CD14-positive monocyte (primary cell): ENCODE data around the gene CSNK1E. TPM values are rescaled to one million over a fixed set of nuclear protein-coding genes. Genes with fewer than 3 reads are reported as not detected.

Source experiments
- DNase-seq, 3 donors: peaks; one replicate each; pipeline ENCODE4 v3.0.0-alpha.2; 2011 to 2022
- H2AFZ ChIP-seq: 2 replicates; pipeline ENCODE4 v1.6.0; 2012; ENCODE audit warnings: mild to moderate bottlenecking, low read depth, low read length, inconsistent platforms; ENCODE audit not compliant: insufficient read depth, poor library complexity, severe bottlenecking
- H3K27ac ChIP-seq, 2 donors: 1 replicate in 1 of 2; 2 replicates in 1 of 2; pipeline ENCODE4 v1.5.1; 2012 to 2013; ENCODE audit warnings: low read length in 2 of 2, control low read depth in 1 of 2, inconsistent platforms in 1 of 2, low read depth in 1 of 2, mild to moderate bottlenecking in 1 of 2
- H3K27me3 ChIP-seq, 2 donors: one replicate each; pipeline versions ENCODE4 v1.6.0 to v1.6.1; 2011 to 2013; ENCODE audit warnings: low read length in 2 of 2; ENCODE audit not compliant: control insufficient read depth in 2 of 2, insufficient read depth in 2 of 2
- H3K36me3 ChIP-seq, 2 donors: replicated peaks in 1 of 2; 1 replicate in 1 of 2; 2 replicates in 1 of 2; pipeline versions ENCODE4 v1.5.1 to v1.6.1; 2012 to 2013; ENCODE audit warnings: low read length in 2 of 2, control low read depth in 1 of 2, inconsistent platforms in 1 of 2, mild to moderate bottlenecking in 1 of 2; ENCODE audit not compliant: insufficient read depth in 2 of 2, control insufficient read depth in 1 of 2
- H3K4me1 ChIP-seq, 2 donors: 1 replicate in 1 of 2; 2 replicates in 1 of 2; pipeline versions ENCODE4 v1.5.1 to v1.6.1; 2012 to 2013; ENCODE audit warnings: low read length in 2 of 2, control low read depth in 1 of 2, inconsistent platforms in 1 of 2, mild to moderate bottlenecking in 1 of 2, moderate library complexity in 1 of 2; ENCODE audit not compliant: insufficient read depth in 2 of 2, control insufficient read depth in 1 of 2
- H3K4me2 ChIP-seq: replicated peaks from 2 replicates; pipeline ENCODE3; 2012; ENCODE audit warnings: low read length, moderate library complexity, mild to moderate bottlenecking; ENCODE audit not compliant: poor library complexity, severe bottlenecking; ENCODE audit errors: extremely low read depth
- H3K4me3 ChIP-seq, 3 experiments: fragments of 200-600 bp in 1 of 3; sonication (generic) in 1 of 3; replicated peaks in 1 of 3; 1 replicate in 2 of 3; 2 replicates in 1 of 3; pipeline ENCODE4 v1.5.1; 2011 to 2013; ENCODE audit warnings: low read length in 3 of 3, mild to moderate bottlenecking in 3 of 3, control low read depth in 2 of 3, low read depth in 2 of 3, inconsistent platforms in 1 of 3, moderate library complexity in 1 of 3
- H3K79me2 ChIP-seq: 2 replicates; pipeline ENCODE4 v1.6.0; 2012; ENCODE audit warnings: mild to moderate bottlenecking, control low read depth, inconsistent platforms, low read length, moderate library complexity; ENCODE audit not compliant: insufficient read depth
- H3K9ac ChIP-seq: 2 replicates; pipeline ENCODE4 v1.6.0; 2017; ENCODE audit warnings: low read length, mild to moderate bottlenecking; ENCODE audit not compliant: insufficient read depth, poor library complexity, severe bottlenecking
- H3K9me3 ChIP-seq, 2 donors: replicated peaks in 1 of 2; 1 replicate in 1 of 2; 2 replicates in 1 of 2; pipeline versions ENCODE4 v1.5.1 to v1.6.1; 2012 to 2013; ENCODE audit warnings: low read length in 2 of 2, control low read depth in 1 of 2; ENCODE audit not compliant: control insufficient read depth in 1 of 2, insufficient read depth in 1 of 2
- H4K20me1 ChIP-seq: 2 replicates; pipeline ENCODE4 v1.6.0; 2012; ENCODE audit warnings: mild to moderate bottlenecking, low read length, control low read depth, moderate library complexity; ENCODE audit not compliant: insufficient read depth
- H3K27ac Mint-ChIP-seq, 7 donors: one replicate each; pipeline ENCODE4 v1.8.0; 2020; ENCODE audit warnings: mild to moderate bottlenecking in 7 of 7, mixed read lengths in 7 of 7, moderate library complexity in 6 of 7, inconsistent platforms in 2 of 7
- H3K27me3 Mint-ChIP-seq, 3 donors: one replicate each; pipeline ENCODE4 v1.8.0; 2021 to 2022; ENCODE audit warnings: low read depth in 3 of 3, mild to moderate bottlenecking in 3 of 3, mixed read lengths in 3 of 3, moderate library complexity in 3 of 3, inconsistent platforms in 1 of 3
- H3K36me3 Mint-ChIP-seq, 2 donors: one replicate each; pipeline ENCODE4 v1.8.0; 2020; ENCODE audit warnings: mixed read lengths in 2 of 2, inconsistent platforms in 1 of 2, mild to moderate bottlenecking in 1 of 2
- H3K4me1 Mint-ChIP-seq: one replicate; pipeline ENCODE4 v1.8.0; 2020; ENCODE audit warnings: mild to moderate bottlenecking, mixed read lengths
- H3K4me3 Mint-ChIP-seq, 2 donors: one replicate each; pipeline ENCODE4 v1.8.0; 2020; ENCODE audit warnings: mild to moderate bottlenecking in 2 of 2, mixed read lengths in 2 of 2, moderate library complexity in 1 of 2
- H3K9me3 Mint-ChIP-seq, 7 donors: one replicate each; pipeline ENCODE4 v1.8.0; 2020 to 2022; ENCODE audit warnings: mixed read lengths in 7 of 7, mild to moderate bottlenecking in 6 of 7, moderate library complexity in 6 of 7, inconsistent platforms in 2 of 7
- CTCF ChIP-seq: fragments of 200-600 bp; IDR thresholded peaks from one replicate; pipeline ENCODE4 v1.8.0; 2022; ENCODE audit warnings: antibody characterized with exemption, mild to moderate bottlenecking
- WGBS: methylation state at CpG from one replicate; pipeline ENCODE4 v1.1.5; 2013; ENCODE audit warnings: missing lambda C conversion rate; ENCODE audit not compliant: insufficient coverage; 5-methylcytosine and 5-hydroxymethylcytosine counted together
- intact Hi-C, 2 donors: fragments of 100-400 bp; cut with micrococcal nuclease; formaldehyde crosslinking; loops; one replicate each; pipeline versions ENCODE4 v1.15.0 to v1.15.1; 2023
- polyA plus RNA-seq, 3 donors: library from polyadenylated mRNA; depleted of rRNA in 1 of 3; unstranded in 2 of 3; stranded (reverse) in 1 of 3; fragments of 300-500 nt in 2 of 3; fragments of >200 nt in 1 of 3; fragmentation: Illumina TruSeq in 2 of 3; gene quantifications; 1 replicate in 2 of 3; 2 replicates in 1 of 3; pipeline ENCODE4 v1.2.3, GENCODE V29; 2012 to 2021

Gene CSNK1E
- polyA plus RNA-seq, 3 donors = 1.9 to 44.7 (median 3.1) TPM

- Histone ChIP-seq H3K9ac (peak overlapping the region; percentile 84), H3K27ac (peak overlapping the region in 1 of 2 donors; percentile 84), H3K9me3 (no peaks in the 10 kb centered on the region), H3K4me1 (peaks cover 15 to 19% of the 10 kb centered on the region in 2 donors), H3K36me3 (no peaks in the 10 kb centered on the region), H4K20me1 (peaks cover 16% of the 10 kb centered on the region), H2AFZ (peak overlapping the region; percentile 99), H3K79me2 (peaks cover 34% of the 10 kb centered on the region), H3K4me3 (peak overlapping the region; percentile 79 to 93 (median 83)), H3K4me2 (peak overlapping the region; percentile 99), H3K27me3 (no peaks in the 10 kb centered on the region)
- peaks cover 31% of the 10 kb centered on the region for H3K4me1 Mint-ChIP-seq
- WGBS = 26% methylated on average over 22 of the region's 26 CpGs
- peak overlapping the region; percentile 33 to 98 (median 89) for H3K27ac Mint-ChIP-seq
- H3K4me3 Mint-ChIP-seq = peak overlapping the region; percentile 90 to 94
- no peak for TF ChIP-seq CTCF
- H3K27me3 Mint-ChIP-seq = peaks cover 8 to 25% (median 8%) of the 10 kb centered on the region in 3 donors
- intact Hi-C loops = no loop called here
- DNase-seq = no peak
- no peaks in the 10 kb centered on the region for H3K9me3 Mint-ChIP-seq
- H3K36me3 Mint-ChIP-seq = peaks cover 0 to 8% of the 10 kb centered on the region in 2 donors
Measured at GRCh38 chr22:38273135-38273826, 44.0 kb downstream of the CSNK1E start.

DNA sequence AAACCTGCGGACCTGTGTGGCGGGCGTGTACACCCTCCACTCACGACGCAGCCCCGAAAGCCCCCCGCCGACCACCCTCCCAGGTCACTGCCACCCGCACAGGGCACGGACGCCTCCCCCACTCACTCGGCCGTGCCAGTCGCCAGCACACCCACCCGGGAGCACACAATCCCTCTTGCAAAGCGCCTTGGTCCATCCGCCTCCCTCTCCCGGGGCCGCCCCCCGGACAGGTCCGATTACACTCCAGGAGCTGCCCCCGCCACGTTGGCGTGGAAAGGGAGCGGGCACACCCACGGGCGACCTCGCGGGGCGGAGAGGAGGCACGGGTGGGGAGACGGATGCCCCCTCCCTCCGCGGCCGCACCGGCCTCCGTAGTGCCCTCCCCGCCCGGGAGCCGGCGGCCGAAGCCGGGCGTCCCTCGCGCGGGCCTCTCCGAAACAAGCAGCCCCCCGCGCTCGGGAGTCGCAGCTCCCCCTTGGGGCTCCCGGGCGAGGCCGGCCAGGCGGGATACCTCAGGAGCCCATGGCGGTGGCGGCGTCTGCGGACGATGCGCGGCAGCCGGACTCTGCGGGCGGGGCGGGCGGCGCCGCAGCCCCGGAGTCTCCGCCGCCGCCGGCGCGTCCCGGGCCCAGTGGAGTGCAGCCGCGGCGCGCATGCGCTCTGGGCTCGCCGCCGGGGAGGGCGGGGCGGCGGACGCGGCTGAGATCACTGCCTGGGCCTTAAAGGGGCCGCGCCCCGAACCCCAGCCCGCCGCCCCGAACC, 44.7 kb downstream of the CSNK1E start, which contains the start of gene TMEM184B:
Gene TMEM184B (minus strand): TSS at position 638 of the 762 bp plus-strand sequence. CDS start 25,049 bp downstream, outside the sequence.
- H3K4me3 Mint-ChIP-seq = peak within 1 kb of the TSS; percentile 90 to 94
- peaks cover 34% of the 10 kb centered on the region for H3K4me1 Mint-ChIP-seq
- H3K79me2 ChIP-seq = peaks cover 38% of the 10 kb centered on the region
- H3K9me3 Mint-ChIP-seq = no peaks in the 10 kb centered on the region
- H3K27me3 Mint-ChIP-seq = peaks cover 8 to 22% (median 8%) of the 10 kb centered on the region in 3 donors
- H3K4me2 ChIP-seq = peak within 1 kb of the TSS; percentile 99
- intact Hi-C loops = no loop called here
- H3K36me3 Mint-ChIP-seq = peaks cover 0 to 8% of the 10 kb centered on the region in 2 donors
- peak within 1 kb of the TSS in 1 of 2 donors; percentile 84 for H3K27ac ChIP-seq
- H3K4me3 ChIP-seq = peak within 1 kb of the TSS; percentile 79 to 93 (median 83)
- peak within 1 kb of the TSS; percentile 84 for H3K9ac ChIP-seq
- no peaks in the 10 kb centered on the region for H3K27me3 ChIP-seq
- no peaks in the 10 kb centered on the region for H3K36me3 ChIP-seq
- H2AFZ ChIP-seq = peak within 1 kb of the TSS; percentile 99
- H3K4me1 ChIP-seq = peaks cover 18 to 24% of the 10 kb centered on the region in 2 donors
- peaks cover 16% of the 10 kb centered on the region for H4K20me1 ChIP-seq
- under 1% methylated on average over 97 of the region's 97 CpGs for WGBS
- peak within 1 kb of the TSS; percentile 33 to 98 (median 89) for H3K27ac Mint-ChIP-seq
- peak; percentile 57 to 77 (median 73) for DNase-seq
- no peaks in the 10 kb centered on the region for H3K9me3 ChIP-seq
- TF ChIP-seq CTCF = no peak
